Measurements from ENCODE around the gene PBRM1. TPM values are rescaled to one million over a fixed set of nuclear protein-coding genes. Genes with fewer than 3 reads are reported as not detected.

The PBRM1 gene
- polyA plus RNA-seq, 3 donors = 26.1 to 72.9 (median 38.0) TPM

DNA sequence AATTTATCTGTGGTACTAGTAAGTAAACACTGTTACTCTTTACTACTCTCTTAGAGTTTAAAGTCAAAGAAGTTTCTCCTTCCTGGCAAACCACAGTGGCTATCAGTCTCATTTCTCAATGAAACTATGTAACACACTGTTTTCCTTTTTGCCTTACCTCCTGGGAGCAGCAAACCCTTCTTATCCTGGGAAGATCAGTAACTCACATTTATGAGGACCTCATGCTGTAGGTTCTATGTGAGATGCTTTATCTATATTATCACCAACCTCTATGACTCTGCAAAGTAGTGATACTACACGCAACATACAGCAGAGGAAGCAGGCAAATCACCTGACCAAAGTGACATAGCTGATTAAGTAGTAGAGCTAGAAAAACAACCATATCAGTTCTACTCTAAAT lies 35.3 kb downstream of the PBRM1 start:
- Histone ChIP-seq H3K27ac (ENCODE audit: low read depth in 1 of 2, low read length in 2 of 2) (peak overlapping the region in 1 of 2 donors; percentile 31), H2AFZ (ENCODE audit: insufficient read depth, low read depth, low read length, poor library complexity, severe bottlenecking) (no peak overlapping the region), H3K4me3 (replicated peaks in 1 of 3; ENCODE audit: low read depth in 2 of 3, low read length in 3 of 3) (no peak overlapping the region), H3K4me2 (replicated peaks; ENCODE audit: extremely low read depth, low read length, poor library complexity, severe bottlenecking) (no peak overlapping the region), H3K4me1 (ENCODE audit: control insufficient read depth in 1 of 2, insufficient read depth in 2 of 2, low read length in 2 of 2) (no peaks in the 10 kb centered on the region), H3K9me3 (replicated peaks in 1 of 2; ENCODE audit: control insufficient read depth in 1 of 2, insufficient read depth in 1 of 2, low read length in 2 of 2) (no peaks in the 10 kb centered on the region), H3K36me3 (replicated peaks in 1 of 2; ENCODE audit: control insufficient read depth in 1 of 2, insufficient read depth in 2 of 2, low read length in 2 of 2) (peaks cover 83 to 99% of the 10 kb centered on the region in 2 donors), H3K79me2 (ENCODE audit: insufficient read depth, low read length) (no peaks in the 10 kb centered on the region), H3K27me3 (ENCODE audit: control insufficient read depth in 2 of 2, insufficient read depth in 2 of 2, low read length in 2 of 2) (no peaks in the 10 kb centered on the region), H4K20me1 (ENCODE audit: insufficient read depth, low read length) (no peaks in the 10 kb centered on the region), H3K9ac (ENCODE audit: insufficient read depth, low read length, poor library complexity, severe bottlenecking) (no peak overlapping the region)
- H3K4me1 Mint-ChIP-seq = no peaks in the 10 kb centered on the region
- no peaks in the 10 kb centered on the region for H3K9me3 Mint-ChIP-seq
- peaks cover 71 to 91% of the 10 kb centered on the region in 2 donors for H3K36me3 Mint-ChIP-seq
- no CpG with 5 or more reads among the region's 1 CpG for WGBS (ENCODE audit: insufficient coverage)
- intact Hi-C loops (cut with micrococcal nuclease) = no loop called here
- H3K27ac Mint-ChIP-seq = peak overlapping the region in 1 of 7 donors; percentile 3
- TF ChIP-seq, protein P1, sequence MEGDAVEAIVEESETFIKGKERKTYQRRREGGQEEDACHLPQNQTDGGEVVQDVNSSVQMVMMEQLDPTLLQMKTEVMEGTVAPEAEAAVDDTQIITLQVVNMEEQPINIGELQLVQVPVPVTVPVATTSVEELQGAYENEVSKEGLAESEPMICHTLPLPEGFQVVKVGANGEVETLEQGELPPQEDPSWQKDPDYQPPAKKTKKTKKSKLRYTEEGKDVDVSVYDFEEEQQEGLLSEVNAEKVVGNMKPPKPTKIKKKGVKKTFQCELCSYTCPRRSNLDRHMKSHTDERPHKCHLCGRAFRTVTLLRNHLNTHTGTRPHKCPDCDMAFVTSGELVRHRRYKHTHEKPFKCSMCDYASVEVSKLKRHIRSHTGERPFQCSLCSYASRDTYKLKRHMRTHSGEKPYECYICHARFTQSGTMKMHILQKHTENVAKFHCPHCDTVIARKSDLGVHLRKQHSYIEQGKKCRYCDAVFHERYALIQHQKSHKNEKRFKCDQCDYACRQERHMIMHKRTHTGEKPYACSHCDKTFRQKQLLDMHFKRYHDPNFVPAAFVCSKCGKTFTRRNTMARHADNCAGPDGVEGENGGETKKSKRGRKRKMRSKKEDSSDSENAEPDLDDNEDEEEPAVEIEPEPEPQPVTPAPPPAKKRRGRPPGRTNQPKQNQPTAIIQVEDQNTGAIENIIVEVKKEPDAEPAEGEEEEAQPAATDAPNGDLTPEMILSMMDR (IDR thresholded peaks at IDR 0.05) = no peak
- DNase-seq = no peak
- no peak overlapping the region for H3K4me3 Mint-ChIP-seq
- H3K27me3 Mint-ChIP-seq (ENCODE audit: low read depth in 3 of 3) = no peaks in the 10 kb centered on the region

DNA sequence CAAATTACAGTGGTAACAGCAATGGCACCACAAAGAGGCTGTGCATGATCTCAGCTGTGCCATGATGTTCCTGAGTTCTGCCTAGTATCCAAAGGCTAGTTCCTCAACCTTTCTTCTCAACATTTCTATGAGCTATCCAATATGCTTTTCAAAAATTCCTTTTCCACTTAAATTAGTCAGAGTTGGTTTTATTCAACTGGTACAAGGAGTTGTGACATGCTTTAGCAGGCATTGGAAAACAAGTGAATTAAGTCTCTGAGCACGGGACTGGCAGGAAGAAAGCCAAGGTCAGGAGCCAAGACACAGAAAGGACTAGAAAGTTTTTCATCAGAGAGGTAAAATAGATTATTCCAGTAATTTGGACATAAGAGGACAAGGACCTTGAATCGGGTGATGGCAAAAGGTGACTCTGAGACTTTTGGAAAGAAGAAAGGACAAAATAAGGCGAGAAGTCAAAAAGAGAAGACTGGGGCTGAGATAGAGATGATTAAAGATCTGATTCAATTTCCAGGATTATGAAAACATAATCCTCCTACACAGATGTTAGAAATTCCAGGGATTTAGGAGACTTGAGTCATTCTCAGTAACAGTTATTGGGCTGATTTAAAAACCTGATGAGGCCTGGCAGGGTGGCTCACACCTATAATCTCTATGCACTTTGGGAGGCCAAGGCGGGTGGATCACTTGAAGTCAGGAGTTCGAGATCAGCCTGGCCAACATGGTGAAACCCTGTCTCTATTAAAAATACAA lies 36.1 kb downstream of the PBRM1 start:
- Histone ChIP-seq H3K4me3 (replicated peaks in 1 of 3; ENCODE audit: low read depth in 2 of 3, low read length in 3 of 3) (no peak overlapping the region), H3K27me3 (ENCODE audit: control insufficient read depth in 2 of 2, insufficient read depth in 2 of 2, low read length in 2 of 2) (no peaks in the 10 kb centered on the region), H2AFZ (ENCODE audit: insufficient read depth, low read depth, low read length, poor library complexity, severe bottlenecking) (no peak overlapping the region), H3K9me3 (replicated peaks in 1 of 2; ENCODE audit: control insufficient read depth in 1 of 2, insufficient read depth in 1 of 2, low read length in 2 of 2) (no peaks in the 10 kb centered on the region), H3K36me3 (replicated peaks in 1 of 2; ENCODE audit: control insufficient read depth in 1 of 2, insufficient read depth in 2 of 2, low read length in 2 of 2) (peaks cover 84 to 99% of the 10 kb centered on the region in 2 donors), H3K4me2 (replicated peaks; ENCODE audit: extremely low read depth, low read length, poor library complexity, severe bottlenecking) (no peak overlapping the region), H3K27ac (ENCODE audit: low read depth in 1 of 2, low read length in 2 of 2) (no peak overlapping the region), H3K79me2 (ENCODE audit: insufficient read depth, low read length) (no peaks in the 10 kb centered on the region), H3K4me1 (ENCODE audit: control insufficient read depth in 1 of 2, insufficient read depth in 2 of 2, low read length in 2 of 2) (no peaks in the 10 kb centered on the region), H3K9ac (ENCODE audit: insufficient read depth, low read length, poor library complexity, severe bottlenecking) (no peak overlapping the region), H4K20me1 (ENCODE audit: insufficient read depth, low read length) (no peaks in the 10 kb centered on the region)
- 95% methylated on average over 3 of the region's 5 CpGs for WGBS (ENCODE audit: insufficient coverage)
- H3K27ac Mint-ChIP-seq = peak overlapping the region in 3 of 7 donors; percentile 41 to 54 (median 53)
- TF ChIP-seq, protein P1 (IDR thresholded peaks at IDR 0.05) = no peak
- no peak overlapping the region for H3K4me3 Mint-ChIP-seq
- peaks cover 73 to 92% of the 10 kb centered on the region in 2 donors for H3K36me3 Mint-ChIP-seq
- no peak for DNase-seq
- no peaks in the 10 kb centered on the region for H3K4me1 Mint-ChIP-seq
- H3K27me3 Mint-ChIP-seq (ENCODE audit: low read depth in 3 of 3) = no peaks in the 10 kb centered on the region
- intact Hi-C loops (cut with micrococcal nuclease) = no loop called here
- H3K9me3 Mint-ChIP-seq = no peaks in the 10 kb centered on the region
